Endothelial cell (in vitro differentiated cells): Measurements from ENCODE around the gene IL1RAP. TPM values are rescaled to one million over a fixed set of nuclear protein-coding genes. Genes with fewer than 3 reads are reported as not detected.

ENCODE experiments used
- DNase-seq: peaks from one replicate; pipeline ENCODE4 v3.0.0; 2021; ENCODE audit warnings: low spot score
- H3K27ac Mint-ChIP-seq: one replicate; pipeline ENCODE4 v1.8.0; 2021; ENCODE audit warnings: mixed read lengths, inconsistent platforms; ENCODE audit not compliant: unreplicated experiment
- H3K27me3 Mint-ChIP-seq: one replicate; pipeline ENCODE4 v1.8.0; 2021; ENCODE audit warnings: mild to moderate bottlenecking, moderate library complexity, mixed read lengths, inconsistent platforms; ENCODE audit not compliant: unreplicated experiment
- H3K36me3 Mint-ChIP-seq: one replicate; pipeline ENCODE4 v1.8.0; 2021; ENCODE audit warnings: mild to moderate bottlenecking, low read depth, mixed read lengths, inconsistent platforms; ENCODE audit not compliant: unreplicated experiment
- H3K4me1 Mint-ChIP-seq: one replicate; pipeline ENCODE4 v1.8.0; 2021; ENCODE audit warnings: mild to moderate bottlenecking, mixed read lengths, inconsistent platforms; ENCODE audit not compliant: unreplicated experiment
- H3K4me3 Mint-ChIP-seq: one replicate; pipeline ENCODE4 v1.8.0; 2021; ENCODE audit warnings: mild to moderate bottlenecking, mixed read lengths, inconsistent platforms; ENCODE audit not compliant: unreplicated experiment
- H3K9me3 Mint-ChIP-seq: one replicate; pipeline ENCODE4 v1.8.0; 2021; ENCODE audit warnings: mixed read lengths, inconsistent platforms; ENCODE audit not compliant: unreplicated experiment
- total RNA-seq: library from RNA; stranded (reverse); fragmentation: NEBNext Ultra II Directional; extraction: Animal tissue kit (Norgen Biotek cat#: 25700); gene quantifications from one replicate; pipeline ENCODE4 v1.2.1, GENCODE V29; 2021; ENCODE audit not compliant: unreplicated experiment
- TF ChIP-seq, protein P1 (sequence below): fragments of 200-600 bp; sonication (generic); IDR thresholded peaks from one replicate; pipeline ENCODE4 v1.5.0; 2021; ENCODE audit warnings: antibody characterized with exemption; ENCODE audit not compliant: unreplicated experiment

Gene IL1RAP
- total RNA-seq, 1 donor from 2014 or later = 7.7 TPM

DNA sequence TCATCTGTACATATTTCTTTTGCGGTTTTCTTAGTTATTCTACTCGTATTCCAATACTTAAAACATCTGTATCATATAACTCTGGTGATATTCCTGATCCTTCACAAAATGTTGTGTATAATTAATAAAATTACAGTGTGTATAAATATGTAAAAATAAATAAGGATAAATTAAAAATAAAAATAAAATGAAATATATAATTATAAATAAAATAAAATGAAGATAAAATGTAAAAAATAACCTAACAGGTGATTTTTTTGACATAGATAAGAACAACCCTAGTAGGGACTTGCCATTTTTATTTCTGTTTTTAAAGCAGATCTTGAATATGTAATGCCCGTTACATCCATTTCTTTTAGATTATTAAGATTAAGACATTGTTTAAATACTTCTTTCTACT is 25.6 kb downstream of the IL1RAP start:
- Mint-ChIP-seq H3K4me3 (no peak overlapping the region), H3K36me3 (no peaks in the 10 kb centered on the region), H3K9me3 (no peaks in the 10 kb centered on the region), H3K27ac (no peak overlapping the region), H3K27me3 (no peaks in the 10 kb centered on the region), H3K4me1 (peaks cover 3% of the 10 kb centered on the region)
- no peak for DNase-seq
- TF ChIP-seq, protein P1, sequence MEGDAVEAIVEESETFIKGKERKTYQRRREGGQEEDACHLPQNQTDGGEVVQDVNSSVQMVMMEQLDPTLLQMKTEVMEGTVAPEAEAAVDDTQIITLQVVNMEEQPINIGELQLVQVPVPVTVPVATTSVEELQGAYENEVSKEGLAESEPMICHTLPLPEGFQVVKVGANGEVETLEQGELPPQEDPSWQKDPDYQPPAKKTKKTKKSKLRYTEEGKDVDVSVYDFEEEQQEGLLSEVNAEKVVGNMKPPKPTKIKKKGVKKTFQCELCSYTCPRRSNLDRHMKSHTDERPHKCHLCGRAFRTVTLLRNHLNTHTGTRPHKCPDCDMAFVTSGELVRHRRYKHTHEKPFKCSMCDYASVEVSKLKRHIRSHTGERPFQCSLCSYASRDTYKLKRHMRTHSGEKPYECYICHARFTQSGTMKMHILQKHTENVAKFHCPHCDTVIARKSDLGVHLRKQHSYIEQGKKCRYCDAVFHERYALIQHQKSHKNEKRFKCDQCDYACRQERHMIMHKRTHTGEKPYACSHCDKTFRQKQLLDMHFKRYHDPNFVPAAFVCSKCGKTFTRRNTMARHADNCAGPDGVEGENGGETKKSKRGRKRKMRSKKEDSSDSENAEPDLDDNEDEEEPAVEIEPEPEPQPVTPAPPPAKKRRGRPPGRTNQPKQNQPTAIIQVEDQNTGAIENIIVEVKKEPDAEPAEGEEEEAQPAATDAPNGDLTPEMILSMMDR = no peak

DNA sequence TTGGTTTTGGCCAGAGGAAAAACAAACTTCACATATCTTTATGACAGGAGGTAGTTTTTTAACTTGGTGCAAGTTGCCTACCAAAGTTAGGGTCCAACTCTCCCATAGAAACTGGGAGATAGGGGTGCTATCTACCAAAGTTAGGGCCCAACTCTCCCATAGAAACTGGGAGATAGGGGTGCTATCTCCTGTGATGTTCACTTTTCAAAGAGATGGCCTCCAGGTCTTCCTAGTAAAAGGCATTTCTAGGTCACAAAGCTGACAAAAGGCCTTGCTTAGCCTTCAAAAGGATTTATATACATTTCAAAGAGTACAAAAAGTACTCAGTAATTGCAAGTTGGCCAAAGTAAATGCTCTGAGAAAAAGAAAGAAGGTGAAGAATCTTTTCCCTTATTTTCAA is 27.1 kb downstream of the IL1RAP start:
- Mint-ChIP-seq H3K9me3 (no peaks in the 10 kb centered on the region), H3K27me3 (no peaks in the 10 kb centered on the region), H3K27ac (no peak overlapping the region), H3K36me3 (no peaks in the 10 kb centered on the region), H3K4me3 (no peak overlapping the region), H3K4me1 (peaks cover 3% of the 10 kb centered on the region)
- DNase-seq = no peak
- TF ChIP-seq, protein P1 = no peak

DNA sequence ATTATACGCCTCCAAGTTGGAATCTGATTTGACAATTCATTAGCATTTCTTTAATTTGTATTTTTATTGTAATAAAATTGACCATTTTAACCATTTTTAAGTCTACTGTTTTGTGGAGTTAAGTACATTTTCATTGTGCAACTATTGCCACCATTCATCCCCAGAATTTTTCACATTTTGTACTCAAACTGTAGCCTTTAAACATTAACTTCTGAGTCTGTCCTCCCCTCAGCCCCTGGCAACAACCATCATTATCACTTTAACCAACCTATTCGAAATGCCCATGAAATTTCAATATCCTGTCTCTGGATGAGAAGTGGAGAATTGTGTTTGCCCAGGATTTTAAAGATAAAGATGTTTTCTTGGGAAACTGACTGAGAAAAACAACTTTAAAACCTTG is 27.7 kb downstream of the IL1RAP start:
- no peaks in the 10 kb centered on the region for H3K9me3 Mint-ChIP-seq
- H3K27ac Mint-ChIP-seq = no peak overlapping the region
- no peak for DNase-seq
- TF ChIP-seq, protein P1 = no peak
- H3K27me3 Mint-ChIP-seq = no peaks in the 10 kb centered on the region
- peaks cover 3% of the 10 kb centered on the region for H3K4me1 Mint-ChIP-seq
- H3K36me3 Mint-ChIP-seq = no peaks in the 10 kb centered on the region
- H3K4me3 Mint-ChIP-seq = no peak overlapping the region

DNA sequence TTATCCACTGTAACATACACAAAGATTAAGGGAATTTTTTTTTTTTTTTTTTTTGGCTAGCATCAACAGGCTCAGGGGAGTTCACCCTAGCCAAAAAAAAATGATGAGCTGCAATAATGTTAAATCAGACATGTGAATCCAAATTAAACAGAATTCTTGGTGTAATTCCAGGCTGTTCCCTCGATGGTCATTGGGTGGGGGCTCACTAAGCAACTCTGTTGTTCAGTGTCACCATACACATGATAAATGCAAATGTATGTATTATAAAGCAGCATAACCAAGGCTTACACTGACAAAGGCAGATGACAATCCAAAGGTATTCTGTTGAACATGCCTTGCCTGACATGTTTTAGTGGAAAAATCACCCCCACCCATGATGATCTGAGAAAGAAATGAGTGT is 29.0 kb downstream of the IL1RAP start:
- H3K27ac Mint-ChIP-seq = no peak overlapping the region
- no peaks in the 10 kb centered on the region for H3K36me3 Mint-ChIP-seq
- H3K9me3 Mint-ChIP-seq = no peaks in the 10 kb centered on the region
- H3K4me1 Mint-ChIP-seq = peaks cover 2% of the 10 kb centered on the region
- no peak for DNase-seq
- no peak overlapping the region for H3K4me3 Mint-ChIP-seq
- TF ChIP-seq, protein P1 = no peak
- no peaks in the 10 kb centered on the region for H3K27me3 Mint-ChIP-seq

DNA sequence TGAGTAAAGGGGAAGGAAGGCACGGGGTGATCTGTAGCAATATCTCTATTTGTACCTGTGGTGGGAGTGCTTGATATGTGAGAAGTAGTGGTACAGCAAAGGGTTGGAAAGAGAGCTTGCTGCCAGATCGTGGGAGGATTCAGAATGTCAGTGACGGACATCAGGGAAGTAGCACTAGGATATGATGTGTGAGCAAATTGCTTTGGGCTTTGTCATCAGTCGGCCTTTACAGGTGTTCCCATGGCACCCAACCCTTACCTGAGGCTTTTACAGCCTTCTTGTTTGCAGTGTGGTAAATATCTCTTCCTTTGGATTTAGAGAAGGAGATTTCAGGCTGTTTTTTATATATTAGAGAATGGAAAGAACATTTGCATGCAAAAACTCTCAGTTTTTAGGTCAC is 29.8 kb downstream of the IL1RAP start:
- TF ChIP-seq, protein P1 = no peak
- Mint-ChIP-seq H3K27ac (no peak overlapping the region), H3K4me1 (no peaks in the 10 kb centered on the region), H3K4me3 (no peak overlapping the region), H3K27me3 (no peaks in the 10 kb centered on the region), H3K36me3 (no peaks in the 10 kb centered on the region), H3K9me3 (no peaks in the 10 kb centered on the region)
- DNase-seq = no peak
